22Rv1 (cell line): ENCODE results near the gene SPTAN1.
"Not testable (repeated sequence)": the region's sequence is repeated elsewhere in the genome, so short reads cannot be mapped to it uniquely, and the experiment has no call there.

Source experiments
- ZFX ChIP-seq: fragments of 450-650 bp; IDR thresholded peaks from 2 replicates; pipeline ENCODE4 v1.6.1; 2017; ENCODE audit warnings: antibody characterized with exemption, borderline replicate concordance
- TF ChIP-seq, protein P1 (sequence below): fragments of 450-650 bp; IDR thresholded peaks from 2 replicates; pipeline ENCODE4 v1.5.1; 2017; ENCODE audit warnings: mild to moderate bottlenecking

GRCh38 chr9:128586934-128587333 is 34.5 kb downstream of the SPTAN1 start:
- TF ChIP-seq, protein P1, sequence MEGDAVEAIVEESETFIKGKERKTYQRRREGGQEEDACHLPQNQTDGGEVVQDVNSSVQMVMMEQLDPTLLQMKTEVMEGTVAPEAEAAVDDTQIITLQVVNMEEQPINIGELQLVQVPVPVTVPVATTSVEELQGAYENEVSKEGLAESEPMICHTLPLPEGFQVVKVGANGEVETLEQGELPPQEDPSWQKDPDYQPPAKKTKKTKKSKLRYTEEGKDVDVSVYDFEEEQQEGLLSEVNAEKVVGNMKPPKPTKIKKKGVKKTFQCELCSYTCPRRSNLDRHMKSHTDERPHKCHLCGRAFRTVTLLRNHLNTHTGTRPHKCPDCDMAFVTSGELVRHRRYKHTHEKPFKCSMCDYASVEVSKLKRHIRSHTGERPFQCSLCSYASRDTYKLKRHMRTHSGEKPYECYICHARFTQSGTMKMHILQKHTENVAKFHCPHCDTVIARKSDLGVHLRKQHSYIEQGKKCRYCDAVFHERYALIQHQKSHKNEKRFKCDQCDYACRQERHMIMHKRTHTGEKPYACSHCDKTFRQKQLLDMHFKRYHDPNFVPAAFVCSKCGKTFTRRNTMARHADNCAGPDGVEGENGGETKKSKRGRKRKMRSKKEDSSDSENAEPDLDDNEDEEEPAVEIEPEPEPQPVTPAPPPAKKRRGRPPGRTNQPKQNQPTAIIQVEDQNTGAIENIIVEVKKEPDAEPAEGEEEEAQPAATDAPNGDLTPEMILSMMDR: not testable (repeated sequence)
- not testable (repeated sequence) for TF ChIP-seq ZFX
